Thyroid gland (tissue), 4 donors: Measurements from ENCODE around the gene CLASP1.

Experiments
- CTCF ChIP-seq, 6 experiments: fragments of 200-600 bp in 3 of 6; fragments of 450-650 bp in 3 of 6; sonication (generic) in 3 of 6; IDR thresholded peaks; one replicate each; pipeline ENCODE4 v1.5.1; 2016 to 2019; ENCODE audit warnings: antibody characterized with exemption in 6 of 6, mild to moderate bottlenecking in 2 of 6, inconsistent platforms in 1 of 6, moderate library complexity in 1 of 6
- POLR2A ChIP-seq, 2 donors: fragments of 450-650 bp; IDR thresholded peaks; one replicate each; pipeline ENCODE4 v1.6.1; 2017; ENCODE audit warnings: antibody characterized with exemption in 2 of 2, mild to moderate bottlenecking in 2 of 2, moderate library complexity in 1 of 2

DNA sequence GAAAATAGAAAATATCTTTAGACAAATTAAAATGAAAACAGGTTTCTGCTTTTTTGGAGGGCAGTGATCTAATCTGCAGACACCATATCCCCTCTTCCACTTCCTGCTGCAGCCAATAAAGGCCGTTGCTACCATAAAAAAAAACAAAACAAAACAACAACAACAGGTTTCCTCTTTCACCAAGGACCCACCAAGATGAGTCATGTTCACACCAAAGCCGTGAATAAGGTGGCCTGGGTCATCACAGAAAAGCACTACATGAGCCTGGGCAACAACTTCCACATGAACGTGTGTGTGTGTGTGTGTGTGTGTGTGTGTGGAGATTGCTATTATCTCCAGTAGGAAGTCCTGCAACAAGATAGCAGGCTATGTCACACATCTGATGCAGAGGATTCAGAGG lies 339.5 kb downstream of the CLASP1 start:
- no peak for TF ChIP-seq CTCF (IDR thresholded peaks at IDR 0.05)
- TF ChIP-seq POLR2A (IDR thresholded peaks at IDR 0.05): no peak
